Upper lobe of left lung (tissue), 4 donors: ENCODE data around the gene PAFAH1B1.

Source experiments
- CTCF ChIP-seq, 6 experiments: fragments of 450-650 bp in 4 of 6; fragments of 200-600 bp in 2 of 6; sonication (generic) in 2 of 6; IDR thresholded peaks; one replicate each; pipeline ENCODE4 v1.5.1; 2016 to 2019; ENCODE audit warnings: antibody characterized with exemption in 6 of 6
- EP300 ChIP-seq, 4 donors: sonication (generic); formaldehyde crosslinking; IDR thresholded peaks; one replicate each; pipeline ENCODE4 v1.5.1; 2017; ENCODE audit warnings: antibody characterized with exemption in 4 of 4, control low read depth in 2 of 4
- POLR2A ChIP-seq, 4 donors: fragments of 450-650 bp; IDR thresholded peaks; one replicate each; pipeline ENCODE4 v1.5.1; 2016 to 2017; ENCODE audit warnings: antibody characterized with exemption in 4 of 4, mild to moderate bottlenecking in 2 of 4
- POLR2AphosphoS5 ChIP-seq, 2 donors: sonication (generic); formaldehyde crosslinking; IDR thresholded peaks; one replicate each; pipeline ENCODE4 v1.5.1; 2017; ENCODE audit warnings: antibody characterized with exemption in 2 of 2

- TF ChIP-seq CTCF (IDR thresholded peaks at IDR 0.05) (no peak), POLR2AphosphoS5 (IDR thresholded peaks at IDR 0.05) (no peak), POLR2A (IDR thresholded peaks at IDR 0.05) (no peak), EP300 (IDR thresholded peaks at IDR 0.05) (no peak)
Measured at GRCh38 chr17:2685696-2686095, 92.2 kb downstream of the PAFAH1B1 start.
